Lower lobe of right lung (tissue), 2 donors: ENCODE data around the gene MT1G. TPM values are rescaled to one million over a fixed set of nuclear protein-coding genes. Genes with fewer than 3 reads are reported as not detected.
"Not testable (repeated sequence)": the region's sequence is repeated elsewhere in the genome, so short reads cannot be mapped to it uniquely, and the experiment has no call there.

Experiments
- ATAC-seq, 2 donors: fragments of 200-7000 bp; cut with Tn5 transposase; one replicate each; pipeline ENCODE4 v1.9.1; 2020 to 2022; ENCODE audit warnings: mild to moderate bottlenecking in 2 of 2, moderate library complexity in 2 of 2
- DNase-seq: peaks from one replicate; pipeline ENCODE4 v3.0.0-alpha.2; 2020
- H3K27ac ChIP-seq: fragments of 200-600 bp; one replicate; pipeline ENCODE4 v1.8.0; 2022
- H3K27me3 ChIP-seq: fragments of 200-600 bp; one replicate; pipeline ENCODE4 v1.8.0; 2022; ENCODE audit warnings: low read depth
- H3K36me3 ChIP-seq: fragments of 200-600 bp; one replicate; pipeline ENCODE4 v1.8.0; 2022; ENCODE audit warnings: mild to moderate bottlenecking
- H3K4me1 ChIP-seq: fragments of 200-600 bp; one replicate; pipeline ENCODE4 v1.8.0; 2022
- H3K4me3 ChIP-seq: fragments of 200-600 bp; one replicate; pipeline ENCODE4 v1.8.0; 2022; ENCODE audit warnings: mild to moderate bottlenecking
- H3K9me3 ChIP-seq: fragments of 200-600 bp; one replicate; pipeline ENCODE4 v1.8.0; 2022
- CTCF ChIP-seq: fragments of 200-600 bp; IDR thresholded peaks from one replicate; pipeline ENCODE4 v1.8.0; 2022; ENCODE audit warnings: antibody characterized with exemption, mild to moderate bottlenecking
- intact Hi-C: fragments of 100-400 bp; cut with DNase I; formaldehyde crosslinking; loops from one replicate; pipeline ENCODE4 v1.11.0; 2022
- total RNA-seq: library from RNA; stranded (reverse); fragmentation: NEBNext Ultra II Directional; extraction: Animal tissue kit (Norgen Biotek cat#: 25700); gene quantifications from one replicate; pipeline ENCODE4 v1.2.1, GENCODE V29; 2021
- donor health status: DM: no; HTN: yes; CAD: no; lungs with severe emphysema.

Gene MT1G
- total RNA-seq, 1 donor from 2014 or later: 25.3 TPM

DNA sequence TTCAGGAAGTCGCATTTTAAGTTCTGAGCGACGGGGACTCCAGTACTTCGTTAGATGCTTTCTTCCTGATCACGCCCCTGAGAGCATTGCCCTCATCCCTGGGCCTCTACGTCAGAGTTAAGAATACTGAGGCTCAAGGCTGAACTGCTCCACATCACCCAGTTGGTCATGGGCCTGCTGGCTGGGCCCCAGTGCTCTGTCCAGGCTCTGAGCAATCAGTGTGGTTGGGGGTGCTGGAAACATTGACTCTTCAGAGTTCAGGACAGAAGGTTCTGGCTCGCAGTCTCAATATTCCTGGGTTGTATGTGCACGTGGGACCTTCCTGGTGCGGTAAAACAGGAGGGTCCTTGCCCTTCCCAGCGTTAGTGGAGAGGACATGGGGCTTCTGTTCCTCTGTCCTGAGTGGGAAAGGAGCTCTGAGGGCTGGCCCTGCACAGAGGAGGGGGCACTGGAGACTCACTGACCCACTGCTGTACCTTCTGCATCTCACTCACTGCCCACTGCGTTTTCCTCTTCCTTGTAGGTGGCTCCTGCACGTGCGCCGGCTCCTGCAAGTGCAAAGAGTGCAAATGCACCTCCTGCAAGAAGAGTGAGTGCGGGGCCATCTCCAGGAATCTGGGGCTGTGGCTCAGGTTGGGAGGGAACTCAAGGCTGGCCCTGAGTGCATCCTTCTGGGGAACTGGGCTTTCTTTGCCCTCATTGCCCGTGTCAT lies 41.8 kb downstream of the MT1G start:
- H3K36me3 ChIP-seq: no peaks in the 10 kb centered on the region
- intact Hi-C loops: no loop called here
- peak overlapping the region; percentile 64 for H3K4me3 ChIP-seq
- TF ChIP-seq CTCF: no peak
- DNase-seq: no peak
- peak overlapping the region; percentile 91 for H3K27ac ChIP-seq
- H3K27me3 ChIP-seq: no peaks in the 10 kb centered on the region
- peak; percentile 52 to 72 for ATAC-seq
- H3K4me1 ChIP-seq: peaks cover 14% of the 10 kb centered on the region
- H3K9me3 ChIP-seq: no peaks in the 10 kb centered on the region

DNA sequence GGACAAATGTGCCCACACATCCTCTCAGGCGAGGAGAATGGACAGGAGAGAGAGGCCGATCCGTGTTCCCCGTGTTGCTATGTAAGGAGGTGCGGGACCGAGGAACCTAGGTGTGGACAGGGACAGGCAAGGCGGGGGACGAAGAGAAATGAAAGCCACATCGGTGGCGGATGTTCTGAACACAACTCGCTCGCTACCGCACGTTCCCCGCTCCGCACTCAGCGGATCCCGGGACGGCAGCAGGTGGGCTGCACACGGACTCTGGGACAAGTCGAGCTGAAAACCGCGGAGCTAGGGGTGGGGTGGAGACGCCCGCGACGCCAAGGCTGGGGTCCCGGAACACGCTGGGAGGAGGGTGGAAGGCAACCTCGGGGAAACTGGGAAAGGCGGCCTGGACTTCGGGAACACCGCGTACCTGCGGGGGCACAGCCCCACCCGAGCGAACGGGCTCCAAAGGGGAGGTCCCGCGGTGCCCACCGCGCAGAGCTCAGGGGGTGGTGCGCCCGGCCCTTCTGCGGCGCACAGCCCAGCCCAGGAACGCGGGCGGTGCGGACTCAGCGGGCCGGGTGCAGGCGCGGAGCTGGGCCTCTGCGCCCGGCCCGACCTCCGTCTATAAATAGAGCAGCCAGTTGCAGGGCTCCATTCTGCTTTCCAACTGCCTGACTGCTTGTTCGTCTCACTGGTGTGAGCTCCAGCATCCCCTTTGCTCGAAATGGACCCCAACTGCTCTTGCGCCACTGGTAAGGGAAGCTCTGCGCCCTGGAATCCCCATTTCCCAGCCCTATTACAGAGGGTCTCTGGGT lies 42.5 kb downstream of the MT1G start, which contains the start of gene MT1E:
Gene MT1E (plus strand): TSS at position 642 of the 803 bp plus-strand sequence. CDS start 71 bp downstream, at position 713.
- peak; percentile 88 for DNase-seq
- no peaks in the 10 kb centered on the region for H3K9me3 ChIP-seq
- intact Hi-C loops: no loop called here
- no peak for TF ChIP-seq CTCF
- H3K4me3 ChIP-seq: peak within 1 kb of the TSS; percentile 64
- peaks cover 14% of the 10 kb centered on the region for H3K4me1 ChIP-seq
- H3K36me3 ChIP-seq: no peaks in the 10 kb centered on the region
- H3K27ac ChIP-seq: peak within 1 kb of the TSS; percentile 91
- H3K27me3 ChIP-seq: no peaks in the 10 kb centered on the region
- peak; percentile 91 to 97 for ATAC-seq

GRCh38 chr16:56623637-56624036 lies 44.2 kb downstream of the MT1G start:
- H3K9me3 ChIP-seq: no peaks in the 10 kb centered on the region
- H3K27me3 ChIP-seq: no peaks in the 10 kb centered on the region
- H3K4me3 ChIP-seq: no peak overlapping the region
- no peak overlapping the region for H3K27ac ChIP-seq
- intact Hi-C loops: no loop called here
- no peaks in the 10 kb centered on the region for H3K36me3 ChIP-seq
- no peak for TF ChIP-seq CTCF
- DNase-seq (no peak), ATAC-seq (no peak)
- peaks cover 14% of the 10 kb centered on the region for H3K4me1 ChIP-seq

DNA sequence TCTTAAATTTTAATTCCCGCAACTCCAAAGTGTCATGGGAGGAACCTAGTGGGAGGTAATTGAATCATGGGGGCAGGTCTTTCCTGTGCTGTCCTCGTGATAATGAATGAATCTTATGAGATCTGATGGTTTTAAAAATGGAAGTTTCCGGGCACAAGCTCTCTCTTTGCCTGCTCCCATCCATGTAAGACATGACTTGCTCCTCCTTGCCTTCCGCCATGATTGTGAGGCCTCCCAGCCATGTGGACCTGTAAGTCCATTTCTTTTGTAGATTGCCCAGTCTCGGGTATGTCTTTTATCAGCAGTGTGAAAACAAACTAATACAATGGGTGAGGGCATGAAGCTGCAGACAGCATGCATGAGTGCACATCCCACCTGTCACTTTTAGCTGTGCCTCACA lies 44.7 kb downstream of the MT1G start:
- ATAC-seq, H3K27ac ChIP-seq, DNase-seq, H3K9me3 ChIP-seq, H3K27me3 ChIP-seq, H3K4me3 ChIP-seq, intact Hi-C loops, H3K36me3 ChIP-seq: not testable (repeated sequence)
- peaks cover 18% of the 10 kb centered on the region for H3K4me1 ChIP-seq

DNA sequence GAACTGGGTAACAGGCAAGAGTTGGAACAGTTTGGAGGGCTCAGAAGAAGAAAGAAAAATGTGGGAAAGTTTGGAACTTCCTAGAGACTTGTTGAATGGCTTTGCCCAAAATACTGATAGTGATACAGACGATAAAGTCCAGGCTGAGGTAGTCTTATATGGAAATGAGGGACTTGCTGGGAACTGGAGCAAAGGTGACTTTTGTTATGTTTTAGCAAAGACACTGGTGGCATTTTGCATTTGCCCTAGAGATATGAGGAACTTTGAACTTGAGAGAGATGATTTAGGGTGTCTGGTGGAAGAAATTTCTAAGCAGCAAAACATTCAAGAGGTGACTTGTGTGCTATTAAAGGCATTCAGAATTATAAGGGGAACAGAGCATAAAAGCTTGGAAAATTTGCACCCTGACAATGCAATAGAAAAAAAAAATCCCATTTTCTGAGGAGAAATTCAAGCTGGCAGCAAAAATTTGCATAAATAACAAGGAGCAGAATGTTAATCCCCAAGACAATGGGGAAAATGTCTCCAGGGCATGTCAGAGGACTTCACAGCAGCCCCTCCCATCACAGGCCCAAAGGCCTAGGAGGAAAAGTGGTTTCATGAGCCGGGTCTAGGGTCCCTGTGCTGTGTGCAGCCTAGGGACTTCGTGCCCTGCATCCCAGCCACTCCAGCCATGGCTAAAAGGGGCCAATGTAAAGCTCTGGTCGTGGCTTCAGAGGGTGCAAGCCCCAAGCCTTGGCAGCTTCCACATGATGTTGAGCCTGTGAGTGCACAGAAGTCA lies 46.0 kb downstream of the MT1G start:
- H3K27ac ChIP-seq, ATAC-seq, H3K27me3 ChIP-seq, H3K9me3 ChIP-seq, H3K4me3 ChIP-seq, intact Hi-C loops, H3K36me3 ChIP-seq, DNase-seq: not testable (repeated sequence)
- H3K4me1 ChIP-seq: peaks cover 23% of the 10 kb centered on the region

- Histone ChIP-seq H3K4me3 (no peak overlapping the region), H3K36me3 (no peaks in the 10 kb centered on the region), H3K27me3 (no peaks in the 10 kb centered on the region), H3K4me1 (peaks cover 17% of the 10 kb centered on the region), H3K27ac (no peak overlapping the region), H3K9me3 (no peaks in the 10 kb centered on the region)
- no peak for ATAC-seq
- intact Hi-C loops: no loop called here
- DNase-seq: no peak
- TF ChIP-seq CTCF: no peak
These were observed 47.4 kb downstream of the MT1G start for GRCh38 chr16:56620339-56620897.
